ENCODE data around the gene ATP8B4. TPM values are rescaled to one million over a fixed set of nuclear protein-coding genes. Genes with fewer than 3 reads are reported as not detected.

The ATP8B4 gene
- total and polyA plus RNA-seq, 5 donors: 3.0 to 11.7 (median 5.2) TPM

DNA sequence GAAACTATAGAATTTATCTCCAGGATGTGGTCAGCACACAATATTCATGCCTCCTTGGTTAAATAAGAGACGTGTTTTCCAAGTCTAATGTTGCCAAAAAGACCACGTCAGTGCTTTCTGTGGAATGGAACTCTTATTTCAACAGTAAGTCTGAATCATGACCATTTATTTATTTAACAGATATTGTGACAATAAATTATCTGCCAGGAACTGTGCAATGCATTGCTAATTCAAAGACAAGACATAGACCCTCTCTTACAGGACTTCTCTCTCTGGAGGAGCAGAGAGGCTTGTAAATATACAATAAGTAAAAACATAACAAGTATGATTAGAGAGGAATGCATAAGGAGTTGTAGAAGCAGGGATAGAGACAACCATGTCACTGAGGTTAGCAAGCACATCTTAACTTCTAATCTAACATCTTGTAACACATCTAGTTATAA is 270.7 kb downstream of the ATP8B4 start:
- 59% methylated on average over 2 of the region's 2 CpGs for WGBS
- intact Hi-C loops (cut with DNase I): no loop called here

DNA sequence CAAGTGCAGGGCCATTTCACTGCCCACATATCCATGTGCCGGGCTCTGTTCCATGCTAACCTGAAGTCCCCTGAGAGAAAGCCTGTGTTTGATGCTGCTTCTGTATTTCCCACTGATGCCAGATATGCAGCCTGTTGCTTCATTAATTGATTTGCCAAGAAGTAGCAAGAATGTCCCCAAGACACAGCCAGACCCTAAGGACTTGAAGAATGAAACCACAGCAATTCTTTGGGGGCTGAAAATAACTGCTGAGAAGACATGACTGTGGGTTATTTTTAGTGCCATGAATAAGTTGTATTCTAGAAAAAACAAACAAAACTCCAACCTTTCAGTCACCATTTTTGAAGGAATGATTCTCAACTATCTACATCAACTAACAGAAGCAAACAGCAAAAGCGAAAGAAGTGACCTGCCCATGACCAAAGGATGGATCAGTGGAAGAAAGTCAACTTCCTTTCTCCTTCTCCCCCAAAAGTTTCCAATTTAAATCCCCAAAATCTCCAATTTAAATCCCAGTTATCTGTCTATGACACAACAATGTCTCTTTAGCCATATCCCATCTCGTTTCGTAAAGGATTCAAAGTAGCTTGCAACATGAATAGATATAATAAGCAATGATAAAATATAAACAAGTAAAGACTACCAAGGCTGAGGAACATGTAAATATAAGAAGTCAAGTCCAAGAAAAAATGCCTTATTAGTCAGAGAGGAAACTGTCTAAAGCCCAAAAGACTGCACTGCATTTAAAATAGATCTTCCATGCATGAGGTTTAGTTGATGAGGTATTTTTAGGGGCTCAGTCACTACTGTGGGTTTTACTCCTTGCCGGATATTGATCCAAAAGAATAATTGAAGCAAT is 271.4 kb downstream of the ATP8B4 start:
- no peaks in the 10 kb centered on the region for H3K4me1 ChIP-seq (ENCODE audit: control insufficient read depth, insufficient read depth, low read length)
- intact Hi-C loops (cut with DNase I): no loop called here
- no peaks in the 10 kb centered on the region for H3K9me3 ChIP-seq (ENCODE audit: control insufficient read depth, low read length)
- H3K4me3 ChIP-seq (ENCODE audit: low read length): no peak overlapping the region
- H3K27me3 ChIP-seq (ENCODE audit: control insufficient read depth, insufficient read depth): no peaks in the 10 kb centered on the region
- ATAC-seq (no peak), DNase-seq (no peak)
- no peak overlapping the region for H3K27ac ChIP-seq (ENCODE audit: low read length)
- WGBS: 64% methylated on average over 5 of the region's 5 CpGs

More for the DNA sequence above, 270.7 kb downstream of the ATP8B4 start:
- Histone ChIP-seq H3K4me3 (ENCODE audit: low read length) (no peak overlapping the region), H3K27ac (ENCODE audit: low read length) (no peak overlapping the region), H3K27me3 (ENCODE audit: control insufficient read depth, insufficient read depth) (no peaks in the 10 kb centered on the region), H3K9me3 (ENCODE audit: control insufficient read depth, low read length) (no peaks in the 10 kb centered on the region), H3K4me1 (ENCODE audit: control insufficient read depth, insufficient read depth, low read length) (no peaks in the 10 kb centered on the region)
- DNase-seq (no peak), ATAC-seq (peak; percentile 24 to 66)

DNA sequence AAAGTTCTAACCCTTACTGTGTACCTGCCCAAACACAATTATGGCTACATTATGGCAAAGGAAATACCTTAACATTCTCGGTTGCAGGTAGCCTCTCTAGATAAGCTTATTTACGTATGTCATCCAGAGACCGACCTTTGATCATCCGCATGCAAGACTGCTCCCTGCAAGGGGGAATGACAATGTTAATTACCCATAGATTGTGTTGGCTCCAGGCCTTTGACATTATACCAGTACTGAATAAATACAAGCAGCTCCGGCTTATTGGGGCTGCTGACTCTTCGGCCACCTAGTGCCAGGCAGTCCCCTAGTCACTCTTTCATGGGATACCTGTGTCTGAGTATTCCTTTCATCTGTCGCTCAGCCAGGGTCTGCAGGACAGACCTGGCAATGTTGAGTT is 274.6 kb downstream of the ATP8B4 start:
- 90% methylated on average over 7 of the region's 7 CpGs for WGBS
- Histone ChIP-seq H3K4me3 (ENCODE audit: low read length) (no peak overlapping the region), H3K27ac (ENCODE audit: low read length) (no peak overlapping the region), H3K27me3 (ENCODE audit: control insufficient read depth, insufficient read depth) (no peaks in the 10 kb centered on the region), H3K9me3 (ENCODE audit: control insufficient read depth, low read length) (no peaks in the 10 kb centered on the region), H3K4me1 (ENCODE audit: control insufficient read depth, insufficient read depth, low read length) (no peaks in the 10 kb centered on the region)
- no peak for DNase-seq
- ATAC-seq: no peak
- intact Hi-C loops (cut with DNase I): no loop called here

DNA sequence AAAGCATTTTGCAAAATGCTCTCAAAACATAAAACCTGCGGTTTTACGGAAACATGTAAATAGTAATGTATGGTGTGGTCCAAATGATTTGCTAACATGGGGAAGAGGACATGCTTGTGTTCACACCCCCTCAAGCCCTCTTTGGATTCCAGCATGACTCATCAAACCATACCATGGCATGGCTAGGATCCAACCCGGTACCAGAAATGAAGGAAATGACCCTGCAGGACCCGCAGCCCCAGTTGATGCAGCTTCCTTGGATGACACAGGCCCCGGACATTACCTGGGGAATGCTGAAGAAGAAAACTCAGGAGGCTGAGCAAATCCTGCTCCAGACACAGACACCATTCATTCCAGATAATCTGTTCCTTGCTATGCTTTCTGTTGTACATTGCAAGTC is 275.3 kb downstream of the ATP8B4 start:
- DNase-seq (no peak), ATAC-seq (no peak)
- Histone ChIP-seq H3K4me1 (ENCODE audit: control insufficient read depth, insufficient read depth, low read length) (no peaks in the 10 kb centered on the region), H3K4me3 (ENCODE audit: low read length) (no peak overlapping the region), H3K27me3 (ENCODE audit: control insufficient read depth, insufficient read depth) (no peaks in the 10 kb centered on the region), H3K9me3 (ENCODE audit: control insufficient read depth, low read length) (no peaks in the 10 kb centered on the region), H3K27ac (ENCODE audit: low read length) (no peak overlapping the region)
- 89% methylated on average over 5 of the region's 5 CpGs for WGBS
- intact Hi-C loops (cut with DNase I): no loop called here

DNA sequence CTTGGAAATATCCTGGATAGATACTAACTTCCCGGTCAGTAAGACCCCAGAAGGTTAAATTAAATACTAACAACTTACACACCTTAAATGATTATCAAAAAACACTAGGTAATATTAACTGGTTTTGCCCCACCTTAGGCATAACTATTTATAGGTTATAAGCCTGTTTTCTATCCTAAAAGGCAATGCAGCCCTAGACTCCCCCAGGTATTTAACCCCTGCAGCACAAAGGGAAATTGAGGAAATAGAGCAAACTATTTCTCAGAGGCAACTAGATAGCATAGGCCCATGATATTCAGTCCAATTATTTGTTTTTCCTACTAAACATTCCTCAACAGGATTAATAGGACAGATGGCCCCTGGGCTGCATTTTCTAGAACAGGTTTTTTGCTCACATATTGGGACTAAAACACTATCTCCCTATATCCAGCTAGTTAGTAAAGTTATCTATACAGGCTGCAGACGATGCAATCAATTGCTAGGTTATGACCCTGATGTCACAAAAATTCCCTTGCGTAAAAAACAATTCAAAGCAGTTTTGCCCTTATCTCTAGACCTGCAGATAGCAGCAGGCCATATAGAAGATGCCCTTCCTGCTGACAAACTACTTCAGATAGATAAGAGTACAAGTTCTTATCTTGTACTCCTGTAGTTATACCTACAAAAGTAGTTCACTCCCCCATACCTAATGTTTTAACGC is 276.9 kb downstream of the ATP8B4 start:
- H3K4me1 ChIP-seq (ENCODE audit: control insufficient read depth, insufficient read depth, low read length): no peaks in the 10 kb centered on the region
- no peaks in the 10 kb centered on the region for H3K9me3 ChIP-seq (ENCODE audit: control insufficient read depth, low read length)
- no peak overlapping the region for H3K27ac ChIP-seq (ENCODE audit: low read length)
- 55% methylated on average over 4 of the region's 4 CpGs for WGBS
- H3K27me3 ChIP-seq (ENCODE audit: control insufficient read depth, insufficient read depth): no peaks in the 10 kb centered on the region
- no peak overlapping the region for H3K4me3 ChIP-seq (ENCODE audit: low read length)
- ATAC-seq (no peak), DNase-seq (no peak)
- intact Hi-C loops (cut with DNase I): no loop called here

DNA sequence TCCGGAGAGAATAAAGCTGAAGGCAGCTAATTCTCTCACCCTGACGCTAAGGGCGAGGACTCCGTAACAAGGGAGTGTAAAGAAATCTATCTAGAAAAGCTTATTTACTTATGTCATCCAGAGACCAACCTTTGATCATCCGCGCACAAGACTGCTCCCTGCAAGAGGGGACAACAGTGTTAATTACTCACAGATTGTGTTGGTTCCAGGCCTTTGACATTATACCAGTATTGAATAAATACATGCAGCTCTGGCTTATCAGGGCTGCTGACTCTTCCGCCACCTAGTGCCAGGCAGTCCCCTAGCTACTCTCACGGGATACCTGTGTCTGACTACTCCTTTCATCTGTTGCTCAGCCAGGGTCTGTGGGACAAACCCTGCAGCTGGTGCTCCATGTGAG is 286.5 kb downstream of the ATP8B4 start:
- 78% methylated on average over 8 of the region's 8 CpGs for WGBS
- intact Hi-C loops (cut with DNase I): no loop called here
- Histone ChIP-seq H3K27ac (ENCODE audit: low read length) (no peak overlapping the region), H3K4me3 (ENCODE audit: low read length) (no peak overlapping the region), H3K27me3 (ENCODE audit: control insufficient read depth, insufficient read depth) (no peaks in the 10 kb centered on the region), H3K9me3 (ENCODE audit: control insufficient read depth, low read length) (no peaks in the 10 kb centered on the region), H3K4me1 (ENCODE audit: control insufficient read depth, insufficient read depth, low read length) (no peaks in the 10 kb centered on the region)
- DNase-seq: peak in 1 of 3 donors; percentile 40
- peak; percentile 39 to 75 for ATAC-seq

DNA sequence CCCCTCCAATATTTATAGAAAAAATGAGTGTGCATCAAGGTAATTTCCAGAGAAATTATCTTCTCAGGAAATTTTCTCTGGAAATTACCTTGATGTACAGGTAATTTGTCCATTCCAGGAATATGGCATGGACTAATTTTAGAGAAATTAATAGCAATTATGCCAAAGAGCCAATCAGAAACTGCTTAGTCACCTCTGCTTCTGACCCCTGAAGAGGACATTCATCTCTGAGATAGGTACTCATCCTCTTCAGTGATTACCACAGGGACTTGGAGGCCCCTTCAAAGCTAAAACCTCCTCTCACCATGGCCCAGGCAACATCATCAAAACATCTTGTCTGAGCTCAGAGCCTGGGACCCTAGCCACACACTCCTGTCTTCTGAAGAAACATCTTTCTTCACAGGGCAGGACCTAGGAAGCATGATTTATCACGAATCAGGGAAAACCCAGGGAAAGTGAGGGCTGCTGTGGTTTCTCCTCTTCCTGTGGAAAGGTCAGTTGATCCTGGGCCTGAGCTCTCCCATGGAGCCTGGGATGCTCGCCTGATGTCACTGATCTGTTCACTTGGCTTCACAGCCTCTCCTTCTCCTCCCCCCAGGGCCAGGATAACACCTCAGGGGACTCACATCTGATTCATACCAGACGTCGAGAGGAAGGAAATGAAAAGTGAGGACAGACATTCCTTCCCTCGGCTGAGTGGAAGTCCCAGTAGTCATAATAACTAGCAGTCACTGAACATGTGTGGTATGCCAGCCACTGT is 287.6 kb downstream of the ATP8B4 start:
- Histone ChIP-seq H3K9me3 (ENCODE audit: control insufficient read depth, low read length) (no peaks in the 10 kb centered on the region), H3K27ac (ENCODE audit: low read length) (no peak overlapping the region), H3K4me3 (ENCODE audit: low read length) (no peak overlapping the region), H3K27me3 (ENCODE audit: control insufficient read depth, insufficient read depth) (no peaks in the 10 kb centered on the region), H3K4me1 (ENCODE audit: control insufficient read depth, insufficient read depth, low read length) (no peaks in the 10 kb centered on the region)
- intact Hi-C loops (cut with DNase I): no loop called here
- DNase-seq (peak in 2 of 3 donors; percentile 14 to 51), ATAC-seq (peak; percentile 33 to 85)
- 28% methylated on average over 5 of the region's 5 CpGs for WGBS

DNA sequence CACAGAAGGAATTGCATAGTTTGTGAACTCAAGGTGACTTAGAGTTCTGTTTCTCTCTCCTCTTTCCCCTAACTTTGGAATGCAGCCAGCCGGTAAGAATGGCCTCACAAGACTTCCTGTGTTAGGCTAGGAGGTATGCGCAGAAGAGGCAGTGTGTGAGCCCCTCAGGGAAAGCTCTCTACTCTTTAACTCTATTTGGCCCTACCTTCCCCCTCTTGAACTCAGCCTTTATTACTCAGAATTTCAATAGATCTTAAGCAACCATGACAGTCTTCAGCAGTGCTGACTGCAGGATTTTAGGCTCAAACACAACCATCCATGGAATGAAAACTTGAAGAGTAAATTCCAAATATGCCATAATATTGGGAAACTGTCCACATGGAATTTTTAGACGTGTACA is 288.6 kb downstream of the ATP8B4 start:
- no peak for DNase-seq
- Histone ChIP-seq H3K9me3 (ENCODE audit: control insufficient read depth, low read length) (no peaks in the 10 kb centered on the region), H3K4me3 (ENCODE audit: low read length) (no peak overlapping the region), H3K4me1 (ENCODE audit: control insufficient read depth, insufficient read depth, low read length) (no peaks in the 10 kb centered on the region), H3K27me3 (ENCODE audit: control insufficient read depth, insufficient read depth) (no peaks in the 10 kb centered on the region), H3K27ac (ENCODE audit: low read length) (no peak overlapping the region)
- ATAC-seq: no peak
- intact Hi-C loops (cut with DNase I): no loop called here
- 33% methylated on average over 3 of the region's 3 CpGs for WGBS

DNA sequence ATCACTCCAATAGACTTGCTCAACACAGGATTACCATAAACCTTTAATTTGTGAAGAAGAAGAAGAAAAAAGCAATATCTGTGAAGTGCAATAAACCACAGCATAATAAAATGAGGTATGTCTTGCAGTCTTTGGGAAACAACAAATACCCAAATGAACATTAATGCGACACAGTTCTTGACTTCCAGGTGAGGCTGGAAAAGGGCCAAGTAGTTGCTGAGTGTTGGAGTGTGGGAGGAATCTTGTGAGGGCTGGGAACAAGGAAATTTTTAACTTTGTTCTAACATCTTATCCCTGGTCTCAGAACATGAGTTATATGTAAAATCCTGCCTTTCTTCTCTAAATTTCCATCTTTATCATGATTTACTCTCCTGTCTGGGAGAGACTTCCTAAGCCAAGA is 291.7 kb downstream of the ATP8B4 start:
- 71% methylated on average over 1 of the region's 1 CpG for WGBS
- H3K4me1 ChIP-seq (ENCODE audit: control insufficient read depth, insufficient read depth, low read length): no peaks in the 10 kb centered on the region
- intact Hi-C loops (cut with DNase I): no loop called here

DNA sequence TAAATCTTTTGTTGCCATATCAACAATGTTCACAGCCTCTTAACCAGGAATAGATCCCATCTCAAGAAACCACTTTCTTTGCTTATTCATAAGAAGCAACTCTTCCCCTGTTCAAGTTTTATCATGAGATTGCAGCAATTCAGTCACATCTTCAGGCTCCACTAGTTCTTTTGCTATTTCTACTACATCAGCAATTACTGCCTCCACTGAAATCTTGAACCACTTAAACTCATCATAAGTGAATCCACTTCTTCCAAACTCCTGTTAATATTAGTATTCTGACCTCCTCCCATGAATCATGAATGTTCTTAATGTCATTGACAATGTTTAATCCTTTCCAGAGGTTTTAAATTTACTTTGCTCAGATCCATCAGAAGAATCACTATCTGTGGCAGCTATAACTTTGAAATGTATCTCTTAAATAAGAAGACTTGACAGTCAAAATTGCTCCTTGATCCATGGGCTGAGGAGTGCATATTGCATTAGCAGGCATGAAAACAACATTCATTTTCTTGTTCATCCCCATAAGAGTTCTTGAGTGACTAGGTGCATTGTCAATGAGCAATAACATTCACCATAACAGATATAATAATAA is 292.3 kb downstream of the ATP8B4 start:
- Histone ChIP-seq H3K27ac (ENCODE audit: low read length) (no peak overlapping the region), H3K9me3 (ENCODE audit: control insufficient read depth, low read length) (no peaks in the 10 kb centered on the region)
- no peak for ATAC-seq

More for the DNA sequence above, 291.7 kb downstream of the ATP8B4 start:
- H3K27me3 ChIP-seq (ENCODE audit: control insufficient read depth, insufficient read depth): no peaks in the 10 kb centered on the region
- H3K9me3 ChIP-seq (ENCODE audit: control insufficient read depth, low read length): no peaks in the 10 kb centered on the region
- H3K27ac ChIP-seq (ENCODE audit: low read length): no peak overlapping the region
- DNase-seq: no peak
- no peak for ATAC-seq
- H3K4me3 ChIP-seq (ENCODE audit: low read length): no peak overlapping the region

DNA sequence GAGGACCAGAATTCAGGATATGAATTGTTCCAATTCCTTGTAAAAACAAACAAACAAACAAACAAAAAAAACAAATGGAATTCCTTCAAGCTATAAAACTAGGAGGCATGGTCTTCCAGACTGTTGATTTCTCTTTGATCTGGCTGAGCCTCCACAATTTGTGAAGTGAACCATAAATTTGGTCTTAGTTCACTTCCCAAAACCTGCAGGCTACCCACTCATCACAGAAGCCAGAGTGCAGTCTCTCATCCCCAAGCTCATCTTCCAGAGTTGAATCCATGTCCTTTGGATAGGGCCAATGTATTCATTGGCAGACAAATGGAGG is 294.3 kb downstream of the ATP8B4 start:
- Histone ChIP-seq H3K9me3 (ENCODE audit: control insufficient read depth, low read length) (no peaks in the 10 kb centered on the region), H3K27me3 (ENCODE audit: control insufficient read depth, insufficient read depth) (no peaks in the 10 kb centered on the region), H3K4me1 (ENCODE audit: control insufficient read depth, insufficient read depth, low read length) (no peaks in the 10 kb centered on the region), H3K27ac (ENCODE audit: low read length) (no peak overlapping the region), H3K4me3 (ENCODE audit: low read length) (no peak overlapping the region)
- ATAC-seq (no peak), DNase-seq (no peak)
- intact Hi-C loops (cut with DNase I): no loop called here

More for the DNA sequence above, 292.3 kb downstream of the ATP8B4 start:
- DNase-seq: no peak
- no peak overlapping the region for H3K4me3 ChIP-seq (ENCODE audit: low read length)
- H3K4me1 ChIP-seq (ENCODE audit: control insufficient read depth, insufficient read depth, low read length): no peaks in the 10 kb centered on the region
- H3K27me3 ChIP-seq (ENCODE audit: control insufficient read depth, insufficient read depth): no peaks in the 10 kb centered on the region
- intact Hi-C loops (cut with DNase I): no loop called here

Measured in right cardiac atrium (tissue), 5 donors.